Measurements from ENCODE around the gene EMC8. TPM values are rescaled to one million over a fixed set of nuclear protein-coding genes. Genes with fewer than 3 reads are reported as not detected.

Gene EMC8
- total RNA-seq, 2 donors from 2014 or later = 39.9 to 57.9 TPM

DNA sequence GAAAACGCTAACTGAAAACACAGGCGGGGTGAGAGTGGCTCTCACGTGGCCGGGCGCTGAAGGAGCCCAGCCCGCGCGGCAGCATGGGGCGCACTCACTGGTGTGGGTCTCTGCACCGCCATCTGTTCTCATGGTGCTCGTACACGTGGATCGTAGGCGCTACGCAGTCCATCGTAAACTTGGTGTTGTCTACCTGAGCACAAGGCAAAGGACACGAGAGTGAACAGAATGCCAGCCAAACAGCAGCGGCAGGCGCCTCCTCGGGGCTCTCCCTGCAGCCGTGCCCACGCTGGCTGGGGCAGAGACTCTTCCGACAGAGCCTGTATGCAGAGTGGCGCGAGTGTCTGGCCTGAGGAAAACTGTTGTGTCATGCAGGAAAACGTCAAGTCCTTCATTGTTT, 19.1 kb downstream of the EMC8 start:
- H3K4me3 Mint-ChIP-seq = no peak overlapping the region

DNA sequence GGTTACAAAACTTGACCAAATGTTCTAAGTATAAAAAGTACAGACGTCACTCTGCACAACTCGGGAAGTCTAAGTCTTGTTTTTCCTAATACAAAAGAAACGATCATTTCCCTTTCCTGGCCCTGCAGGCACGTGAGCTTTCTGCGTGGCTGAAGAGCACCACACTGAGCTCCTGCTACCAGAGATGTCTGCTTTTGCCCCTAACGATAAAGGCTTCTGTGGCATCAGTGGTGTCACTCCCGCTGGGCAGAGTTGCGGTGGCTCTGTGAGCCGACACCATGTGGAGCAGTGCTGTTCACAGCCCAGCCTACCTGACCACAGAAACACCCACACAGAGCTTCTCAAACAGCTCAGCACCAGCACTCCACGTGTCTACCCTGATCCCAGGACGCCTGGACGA, 20.5 kb downstream of the EMC8 start:
- peaks cover 20% of the 10 kb centered on the region in 2 donors for H3K4me1 Mint-ChIP-seq (ENCODE audit: low read depth in 2 of 2)
- H3K4me3 Mint-ChIP-seq = no peak overlapping the region
- ATAC-seq (peak; percentile 96 to 97), DNase-seq (ENCODE audit: low spot score) (peak; percentile 80)
- no peak overlapping the region for H3K27ac Mint-ChIP-seq
- no peaks in the 10 kb centered on the region for H3K9me3 Mint-ChIP-seq
- no peaks in the 10 kb centered on the region for H3K27me3 Mint-ChIP-seq
- peaks cover 8% of the 10 kb centered on the region for H3K36me3 Mint-ChIP-seq

More for the DNA sequence above, 19.1 kb downstream of the EMC8 start:
- no peaks in the 10 kb centered on the region for H3K27me3 Mint-ChIP-seq
- ATAC-seq (no peak), DNase-seq (ENCODE audit: low spot score) (no peak)
- peaks cover 8% of the 10 kb centered on the region for H3K36me3 Mint-ChIP-seq
- H3K9me3 Mint-ChIP-seq = no peaks in the 10 kb centered on the region
- H3K27ac Mint-ChIP-seq = no peak overlapping the region
- peaks cover 20% of the 10 kb centered on the region in 2 donors for H3K4me1 Mint-ChIP-seq (ENCODE audit: low read depth in 2 of 2)

DNA sequence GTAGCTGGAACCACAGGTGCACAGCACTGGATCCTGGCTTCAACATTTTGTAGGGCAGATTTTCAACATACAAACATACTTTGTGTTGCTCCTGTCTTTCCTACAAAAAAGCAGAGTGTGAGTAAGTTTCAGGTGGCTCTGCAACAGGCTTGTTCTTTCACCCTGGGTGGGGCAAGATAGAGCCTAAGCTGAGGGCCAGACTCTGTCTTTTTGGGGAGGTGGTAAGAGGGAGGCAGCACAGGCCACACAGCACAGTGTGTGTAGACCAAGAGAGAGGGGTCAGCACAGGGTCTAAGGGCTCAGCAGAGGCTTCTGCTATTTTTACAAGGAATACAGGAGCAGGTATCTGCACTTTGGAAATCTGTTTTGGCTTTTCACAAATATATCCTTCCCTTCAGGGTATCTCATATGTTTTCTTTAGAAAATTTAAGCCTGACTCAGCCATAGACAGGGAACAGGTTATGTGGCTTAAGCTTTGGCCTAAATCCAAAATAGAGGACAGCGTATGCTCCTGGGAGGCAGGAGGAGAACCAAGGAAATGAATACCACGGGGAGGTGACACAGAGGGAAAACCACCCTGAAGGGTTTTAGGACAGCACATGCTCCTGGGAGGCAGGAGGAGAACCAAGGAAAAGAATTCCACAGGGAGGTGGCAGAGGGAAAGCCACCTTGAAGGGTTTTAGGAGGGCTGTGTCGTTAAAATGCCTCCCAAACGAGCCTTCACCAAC, 21.6 kb downstream of the EMC8 start:
- no peak overlapping the region for H3K27ac Mint-ChIP-seq
- H3K4me3 Mint-ChIP-seq = no peak overlapping the region
- H3K27me3 Mint-ChIP-seq = no peaks in the 10 kb centered on the region
- no peaks in the 10 kb centered on the region for H3K9me3 Mint-ChIP-seq
- H3K36me3 Mint-ChIP-seq = peaks cover 8% of the 10 kb centered on the region
- peaks cover 15 to 20% of the 10 kb centered on the region in 2 donors for H3K4me1 Mint-ChIP-seq (ENCODE audit: low read depth in 2 of 2)
- no peak for ATAC-seq
- DNase-seq (ENCODE audit: low spot score) = no peak

DNA sequence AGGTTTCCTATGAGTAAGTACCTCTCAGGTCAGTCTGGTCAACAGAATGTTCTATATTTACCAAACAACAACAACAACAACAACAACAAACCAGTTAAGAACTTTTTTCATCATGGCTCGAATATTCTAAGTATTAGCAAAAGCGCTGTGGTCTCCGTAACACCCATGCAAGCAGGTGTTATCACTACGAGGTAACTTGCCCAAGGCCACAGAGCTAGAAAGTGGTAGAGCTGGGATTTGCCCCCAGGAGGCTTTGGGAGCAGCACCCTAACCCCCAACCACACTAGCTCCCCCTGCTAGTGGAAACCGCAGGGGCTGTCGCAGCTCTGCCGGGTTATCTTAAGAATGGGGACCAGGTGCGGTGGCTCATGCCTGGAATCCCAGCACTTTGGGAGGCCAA, 24.5 kb downstream of the EMC8 start:
- no peak for ATAC-seq
- no peak for DNase-seq (ENCODE audit: low spot score)
- peaks cover 4% of the 10 kb centered on the region for H3K36me3 Mint-ChIP-seq
- H3K27me3 Mint-ChIP-seq = no peaks in the 10 kb centered on the region
- H3K9me3 Mint-ChIP-seq = no peaks in the 10 kb centered on the region
- H3K27ac Mint-ChIP-seq = no peak overlapping the region
- no peak overlapping the region for H3K4me3 Mint-ChIP-seq
- peaks cover 10 to 17% of the 10 kb centered on the region in 2 donors for H3K4me1 Mint-ChIP-seq (ENCODE audit: low read depth in 2 of 2)

DNA sequence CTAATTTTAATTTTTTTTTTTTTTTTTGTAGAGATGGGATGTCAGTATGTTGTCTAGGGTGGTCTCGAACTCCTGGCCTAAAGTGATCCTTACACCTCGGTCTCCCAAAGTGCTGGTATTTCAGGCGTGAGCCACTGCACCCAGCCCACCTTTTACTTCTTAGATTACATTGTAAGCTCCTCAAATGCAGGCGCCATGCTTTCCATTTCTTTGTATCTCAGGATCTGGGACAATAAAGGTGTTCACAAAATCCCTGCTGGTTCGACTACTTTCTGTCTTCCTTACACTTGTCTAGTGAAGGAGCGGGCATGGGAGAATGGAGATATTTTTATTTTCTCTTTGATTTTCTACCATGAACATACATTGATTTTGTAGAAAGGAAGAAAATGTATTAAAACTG, 25.2 kb downstream of the EMC8 start:
- H3K4me3 Mint-ChIP-seq = no peak overlapping the region
- DNase-seq (ENCODE audit: low spot score) (no peak), ATAC-seq (no peak)
- peaks cover 4 to 11% of the 10 kb centered on the region in 2 donors for H3K4me1 Mint-ChIP-seq (ENCODE audit: low read depth in 2 of 2)
- no peaks in the 10 kb centered on the region for H3K9me3 Mint-ChIP-seq
- H3K27ac Mint-ChIP-seq = no peak overlapping the region
- H3K27me3 Mint-ChIP-seq = no peaks in the 10 kb centered on the region
- H3K36me3 Mint-ChIP-seq = no peaks in the 10 kb centered on the region

DNA sequence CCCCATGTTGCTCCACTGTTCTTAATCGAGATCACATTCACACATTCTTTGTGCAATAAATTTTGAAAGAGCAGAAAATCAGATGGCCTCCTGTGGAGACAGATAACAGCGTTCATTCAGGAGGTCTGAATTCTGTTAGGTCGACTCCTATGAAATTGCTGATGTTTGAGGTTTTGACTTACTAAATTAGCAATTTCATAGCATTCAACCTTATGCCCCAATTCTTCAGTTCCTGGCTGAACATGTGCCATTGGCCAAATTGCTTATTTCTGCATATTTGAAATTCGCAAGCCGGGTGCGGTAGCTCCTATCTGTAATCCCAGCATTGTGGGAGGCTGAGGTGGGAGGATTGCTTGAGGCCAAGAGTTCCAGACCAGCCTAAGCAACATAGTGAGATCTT, 26.3 kb downstream of the EMC8 start:
- Mint-ChIP-seq H3K36me3 (no peaks in the 10 kb centered on the region), H3K27me3 (no peaks in the 10 kb centered on the region), H3K9me3 (no peaks in the 10 kb centered on the region), H3K4me1 (ENCODE audit: low read depth in 2 of 2) (no peaks in the 10 kb centered on the region), H3K4me3 (no peak overlapping the region), H3K27ac (no peak overlapping the region)
- no peak for DNase-seq (ENCODE audit: low spot score)
- ATAC-seq = no peak

DNA sequence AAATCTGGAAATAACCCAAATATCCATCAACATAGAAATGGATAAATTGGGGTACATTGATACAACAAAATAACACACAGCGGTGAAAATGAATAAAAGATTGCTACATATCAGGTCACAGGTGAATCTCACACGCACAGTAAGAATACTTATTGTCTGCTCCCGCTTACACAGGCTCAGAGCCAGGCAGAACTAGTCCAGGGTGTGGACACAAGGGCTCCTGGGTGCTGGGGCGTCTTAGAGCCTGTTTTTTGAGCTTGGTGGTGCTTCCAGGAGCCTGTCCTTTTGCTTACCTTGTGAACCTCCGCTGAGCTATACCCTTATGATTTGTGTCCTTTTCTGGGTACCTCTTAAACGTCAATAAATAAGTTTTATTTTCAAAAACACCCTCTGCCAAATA, 28.6 kb downstream of the EMC8 start:
- Mint-ChIP-seq H3K27me3 (no peaks in the 10 kb centered on the region), H3K4me3 (no peak overlapping the region), H3K9me3 (no peaks in the 10 kb centered on the region), H3K36me3 (no peaks in the 10 kb centered on the region), H3K27ac (no peak overlapping the region), H3K4me1 (ENCODE audit: low read depth in 2 of 2) (no peaks in the 10 kb centered on the region)
- no peak for ATAC-seq
- no peak for DNase-seq (ENCODE audit: low spot score)

DNA sequence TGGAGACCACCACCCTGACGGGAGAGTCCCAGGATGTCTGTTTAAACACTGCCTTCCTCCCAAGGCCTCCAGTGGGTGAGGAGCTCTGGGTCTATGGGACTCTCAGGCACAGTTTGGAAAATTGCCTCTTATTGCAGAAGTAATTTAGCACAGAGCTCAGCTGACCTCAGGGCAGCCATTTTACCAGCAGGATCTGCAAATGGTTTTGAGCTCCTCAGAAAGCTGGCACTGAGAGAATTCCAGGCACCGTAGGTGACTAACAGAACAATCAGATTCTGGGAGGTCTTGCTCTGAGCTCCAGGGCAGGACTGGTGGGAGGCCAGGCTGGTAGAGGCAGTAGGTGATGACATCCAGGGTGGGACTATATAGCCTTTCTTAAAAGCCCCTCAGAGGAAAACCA, 31.1 kb downstream of the EMC8 start:
- Mint-ChIP-seq H3K36me3 (no peaks in the 10 kb centered on the region), H3K9me3 (no peaks in the 10 kb centered on the region), H3K27ac (no peak overlapping the region), H3K4me1 (ENCODE audit: low read depth in 2 of 2) (no peaks in the 10 kb centered on the region), H3K4me3 (no peak overlapping the region), H3K27me3 (no peaks in the 10 kb centered on the region)
- ATAC-seq (no peak), DNase-seq (ENCODE audit: low spot score) (no peak)

DNA sequence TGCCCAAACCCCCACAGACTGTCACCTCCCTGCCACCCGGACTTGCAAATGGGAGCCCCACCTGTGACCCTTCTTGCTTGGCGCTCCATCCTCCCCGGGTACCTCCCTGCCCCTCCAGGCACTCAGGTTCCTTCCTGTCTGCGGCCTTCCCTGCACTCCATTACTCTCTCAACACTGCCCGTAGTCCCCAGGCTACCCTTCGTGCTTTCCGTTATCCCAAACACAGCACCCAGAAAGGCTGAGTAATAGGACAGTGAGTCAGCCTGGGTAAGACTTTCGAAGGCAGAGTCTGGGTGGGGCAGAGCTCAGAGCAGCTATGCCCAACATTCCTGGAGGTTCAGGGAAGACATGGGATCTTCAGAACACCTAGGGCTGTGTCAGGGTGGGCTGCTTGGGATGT, 31.8 kb downstream of the EMC8 start:
- H3K36me3 Mint-ChIP-seq = no peaks in the 10 kb centered on the region
- no peak overlapping the region for H3K27ac Mint-ChIP-seq
- H3K27me3 Mint-ChIP-seq = no peaks in the 10 kb centered on the region
- no peaks in the 10 kb centered on the region for H3K4me1 Mint-ChIP-seq (ENCODE audit: low read depth in 2 of 2)
- ATAC-seq (no peak), DNase-seq (ENCODE audit: low spot score) (no peak)
- no peak overlapping the region for H3K4me3 Mint-ChIP-seq
- no peaks in the 10 kb centered on the region for H3K9me3 Mint-ChIP-seq

DNA sequence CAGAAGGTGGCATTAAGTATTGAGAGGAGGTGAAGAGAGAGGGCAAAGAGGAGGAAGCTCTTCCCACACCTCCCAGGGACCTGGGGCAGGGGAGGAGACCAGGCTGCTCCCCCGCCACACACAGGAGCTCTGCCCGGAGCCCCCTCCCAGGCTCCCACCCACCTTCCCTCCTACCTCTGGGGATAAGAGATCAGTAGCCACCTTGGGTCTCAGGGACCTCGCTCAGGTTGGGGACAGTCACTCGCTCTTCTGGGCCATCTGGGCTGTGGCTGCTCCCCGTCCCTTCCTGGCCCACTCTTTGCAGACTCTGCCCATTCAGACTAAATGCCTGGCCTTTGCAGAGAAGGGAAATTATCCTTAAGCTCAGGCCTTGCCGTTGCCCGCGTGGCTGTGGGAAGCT, 33.6 kb downstream of the EMC8 start:
- Mint-ChIP-seq H3K27me3 (no peaks in the 10 kb centered on the region), H3K36me3 (no peaks in the 10 kb centered on the region), H3K27ac (no peak overlapping the region), H3K4me3 (no peak overlapping the region), H3K9me3 (no peaks in the 10 kb centered on the region), H3K4me1 (ENCODE audit: low read depth in 2 of 2) (no peaks in the 10 kb centered on the region)
- ATAC-seq (no peak), DNase-seq (ENCODE audit: low spot score) (no peak)

DNA sequence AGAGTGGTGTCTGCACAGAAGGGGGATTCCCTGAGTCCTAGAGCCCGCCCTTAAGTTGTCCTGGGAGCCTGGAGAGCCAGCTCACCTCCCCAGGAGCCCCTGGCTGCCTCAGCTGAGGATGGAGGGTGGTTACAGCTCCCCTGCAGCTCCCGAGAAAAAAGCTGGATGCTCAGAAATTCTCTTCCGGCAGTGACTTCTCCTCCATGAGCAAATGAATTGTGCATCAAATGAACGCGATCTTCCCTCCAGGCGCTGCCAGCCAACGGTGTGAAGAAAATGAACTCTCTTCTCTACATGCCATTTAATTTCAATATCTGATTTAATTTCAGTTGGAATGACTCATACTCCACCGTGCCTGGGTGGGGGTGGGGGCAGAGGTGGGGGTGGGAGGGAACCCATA, 34.1 kb downstream of the EMC8 start:
- H3K27me3 Mint-ChIP-seq = peaks cover 0 to under 1% of the 10 kb centered on the region in 2 donors
- no peak overlapping the region for H3K4me3 Mint-ChIP-seq
- ATAC-seq (no peak), DNase-seq (ENCODE audit: low spot score) (no peak)
- no peaks in the 10 kb centered on the region for H3K36me3 Mint-ChIP-seq
- no peak overlapping the region for H3K27ac Mint-ChIP-seq
- no peaks in the 10 kb centered on the region for H3K4me1 Mint-ChIP-seq (ENCODE audit: low read depth in 2 of 2)
- H3K9me3 Mint-ChIP-seq = no peaks in the 10 kb centered on the region

DNA sequence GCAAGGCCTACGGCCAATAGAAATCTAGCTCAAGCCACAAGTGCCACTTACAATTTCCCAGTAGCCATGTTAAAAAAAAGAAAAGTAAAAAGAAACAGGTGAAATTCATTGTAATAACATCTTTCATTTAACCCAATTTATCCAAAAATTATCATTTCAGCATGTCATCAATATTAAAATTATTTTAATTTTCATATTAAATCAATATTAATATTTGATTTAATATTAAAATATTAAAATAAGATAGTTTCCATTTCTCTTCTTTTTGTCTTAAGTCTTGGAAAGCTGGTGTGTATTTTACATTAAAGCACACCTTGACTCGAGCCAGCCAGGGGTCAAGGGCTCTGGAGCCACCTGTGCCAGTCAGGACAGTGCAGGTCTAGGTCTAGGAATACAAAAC, 35.7 kb downstream of the EMC8 start:
- no peak overlapping the region for H3K27ac Mint-ChIP-seq
- ATAC-seq (no peak), DNase-seq (ENCODE audit: low spot score) (no peak)
- no peak overlapping the region for H3K4me3 Mint-ChIP-seq
- H3K27me3 Mint-ChIP-seq = peaks cover 12 to 17% of the 10 kb centered on the region in 2 donors
- peaks cover 7% of the 10 kb centered on the region in 2 donors for H3K4me1 Mint-ChIP-seq (ENCODE audit: low read depth in 2 of 2)
- no peaks in the 10 kb centered on the region for H3K36me3 Mint-ChIP-seq
- no peaks in the 10 kb centered on the region for H3K9me3 Mint-ChIP-seq

DNA sequence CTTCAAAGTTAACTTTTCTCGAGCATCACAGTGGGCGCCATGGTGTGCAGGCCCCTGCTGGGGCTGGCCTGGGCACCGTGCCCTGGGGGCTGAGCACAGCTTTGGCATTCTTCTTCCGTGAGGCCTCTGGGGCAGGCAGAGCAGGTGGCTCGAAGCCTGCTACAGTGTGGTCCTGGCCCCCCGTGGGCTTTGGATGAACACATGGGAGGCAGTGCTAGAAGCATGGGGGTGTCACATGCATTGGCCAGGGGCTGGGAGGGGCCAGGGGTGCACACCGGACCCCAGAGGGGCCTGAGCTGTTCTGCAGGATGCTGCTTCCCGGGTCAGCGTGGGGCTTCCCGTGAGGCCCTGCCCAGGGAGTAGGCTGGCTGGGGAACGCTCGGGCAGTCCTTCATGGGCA, 36.4 kb downstream of the EMC8 start:
- DNase-seq (ENCODE audit: low spot score) = no peak
- Mint-ChIP-seq H3K9me3 (no peaks in the 10 kb centered on the region), H3K4me1 (ENCODE audit: low read depth in 2 of 2) (peaks cover 7 to 8% of the 10 kb centered on the region in 2 donors), H3K4me3 (no peak overlapping the region), H3K36me3 (no peaks in the 10 kb centered on the region), H3K27ac (no peak overlapping the region), H3K27me3 (peaks cover 12 to 18% of the 10 kb centered on the region in 2 donors)
- no peak for ATAC-seq

DNA sequence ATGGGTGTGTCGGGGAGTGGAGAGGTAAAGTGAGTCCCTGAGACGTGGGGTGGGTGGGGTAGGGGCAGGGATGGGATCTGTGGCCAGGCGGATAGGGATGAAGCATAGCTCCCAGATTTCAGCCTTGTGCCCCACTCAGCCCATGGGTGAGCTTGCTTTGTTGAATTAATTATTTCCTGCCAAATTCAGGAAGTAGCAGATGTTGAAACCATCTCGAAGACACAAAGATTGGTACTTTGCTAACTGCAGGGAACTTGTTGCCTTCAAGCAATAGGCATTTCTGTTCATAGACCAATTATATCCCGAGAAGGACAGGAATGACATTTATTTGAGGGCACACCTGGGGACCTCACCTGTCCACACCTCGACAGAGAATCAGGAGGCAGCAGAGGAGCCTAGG, 37.5 kb downstream of the EMC8 start:
- H3K36me3 Mint-ChIP-seq = no peaks in the 10 kb centered on the region
- H3K27ac Mint-ChIP-seq = no peak overlapping the region
- ATAC-seq = no peak
- peaks cover 12 to 18% of the 10 kb centered on the region in 2 donors for H3K27me3 Mint-ChIP-seq
- no peak overlapping the region for H3K4me3 Mint-ChIP-seq
- no peaks in the 10 kb centered on the region for H3K9me3 Mint-ChIP-seq
- no peak for DNase-seq (ENCODE audit: low spot score)
- H3K4me1 Mint-ChIP-seq (ENCODE audit: low read depth in 2 of 2) = peaks cover 8 to 11% of the 10 kb centered on the region in 2 donors
